Measurements from ENCODE around the gene ZNF93.

DNA sequence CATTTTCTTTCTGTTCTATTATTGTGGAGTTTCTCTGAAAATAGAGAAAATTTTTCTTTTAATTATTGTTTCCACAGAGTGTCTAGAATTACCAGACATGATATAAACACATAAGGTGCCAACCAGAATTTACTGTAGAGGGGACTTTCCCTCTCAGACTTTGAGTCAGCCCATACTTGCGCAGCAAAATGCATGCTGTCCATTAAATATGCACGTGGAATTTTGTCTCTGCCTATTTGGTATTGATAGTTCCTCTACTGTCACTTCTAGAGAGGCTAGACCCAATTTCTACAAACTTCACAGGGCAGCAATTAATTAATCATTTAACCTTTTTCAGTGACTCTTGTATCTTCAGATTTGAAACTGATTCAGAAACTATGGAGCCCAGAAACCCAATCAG, 8.9 kb downstream of the ZNF93 start:
- no peak for TF ChIP-seq POLR2AphosphoS5 (IDR thresholded peaks at IDR 0.05; ENCODE audit: low read depth, low read length)
- TF ChIP-seq TAF1 (IDR thresholded peaks at IDR 0.05; ENCODE audit: borderline replicate concordance, insufficient read depth, low read length), result no peak
- TF ChIP-seq, protein P1, sequence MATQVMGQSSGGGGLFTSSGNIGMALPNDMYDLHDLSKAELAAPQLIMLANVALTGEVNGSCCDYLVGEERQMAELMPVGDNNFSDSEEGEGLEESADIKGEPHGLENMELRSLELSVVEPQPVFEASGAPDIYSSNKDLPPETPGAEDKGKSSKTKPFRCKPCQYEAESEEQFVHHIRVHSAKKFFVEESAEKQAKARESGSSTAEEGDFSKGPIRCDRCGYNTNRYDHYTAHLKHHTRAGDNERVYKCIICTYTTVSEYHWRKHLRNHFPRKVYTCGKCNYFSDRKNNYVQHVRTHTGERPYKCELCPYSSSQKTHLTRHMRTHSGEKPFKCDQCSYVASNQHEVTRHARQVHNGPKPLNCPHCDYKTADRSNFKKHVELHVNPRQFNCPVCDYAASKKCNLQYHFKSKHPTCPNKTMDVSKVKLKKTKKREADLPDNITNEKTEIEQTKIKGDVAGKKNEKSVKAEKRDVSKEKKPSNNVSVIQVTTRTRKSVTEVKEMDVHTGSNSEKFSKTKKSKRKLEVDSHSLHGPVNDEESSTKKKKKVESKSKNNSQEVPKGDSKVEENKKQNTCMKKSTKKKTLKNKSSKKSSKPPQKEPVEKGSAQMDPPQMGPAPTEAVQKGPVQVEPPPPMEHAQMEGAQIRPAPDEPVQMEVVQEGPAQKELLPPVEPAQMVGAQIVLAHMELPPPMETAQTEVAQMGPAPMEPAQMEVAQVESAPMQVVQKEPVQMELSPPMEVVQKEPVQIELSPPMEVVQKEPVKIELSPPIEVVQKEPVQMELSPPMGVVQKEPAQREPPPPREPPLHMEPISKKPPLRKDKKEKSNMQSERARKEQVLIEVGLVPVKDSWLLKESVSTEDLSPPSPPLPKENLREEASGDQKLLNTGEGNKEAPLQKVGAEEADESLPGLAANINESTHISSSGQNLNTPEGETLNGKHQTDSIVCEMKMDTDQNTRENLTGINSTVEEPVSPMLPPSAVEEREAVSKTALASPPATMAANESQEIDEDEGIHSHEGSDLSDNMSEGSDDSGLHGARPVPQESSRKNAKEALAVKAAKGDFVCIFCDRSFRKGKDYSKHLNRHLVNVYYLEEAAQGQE (IDR thresholded peaks at IDR 0.05; ENCODE audit: insufficient read depth in 1 of 2, low read depth in 2 of 2, low read length in 2 of 2), result no peak

Measured in PFSK-1 (cell line).